Measurements from ENCODE around the gene CDKL4.

DNA sequence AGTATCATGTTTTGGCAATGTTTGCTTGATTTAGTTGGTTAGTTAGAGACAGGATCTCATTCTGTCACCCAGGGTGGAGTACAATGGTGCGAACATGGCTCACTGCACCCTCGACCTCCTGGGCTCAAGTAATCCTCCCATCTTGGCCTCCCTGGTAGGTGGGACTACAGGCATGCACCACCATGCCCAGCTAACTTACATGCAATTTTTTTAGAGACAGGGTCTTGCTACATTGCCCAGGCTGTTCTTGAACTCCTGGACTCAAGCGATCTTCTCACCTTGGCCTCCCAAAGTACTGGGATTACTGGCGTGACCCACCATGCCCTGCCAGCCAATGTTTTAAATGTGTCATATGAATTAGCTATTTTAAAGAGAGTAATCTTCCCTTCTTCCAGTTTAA lies 16.3 kb upstream of the CDKL4 start:
- TF ChIP-seq, protein P1, sequence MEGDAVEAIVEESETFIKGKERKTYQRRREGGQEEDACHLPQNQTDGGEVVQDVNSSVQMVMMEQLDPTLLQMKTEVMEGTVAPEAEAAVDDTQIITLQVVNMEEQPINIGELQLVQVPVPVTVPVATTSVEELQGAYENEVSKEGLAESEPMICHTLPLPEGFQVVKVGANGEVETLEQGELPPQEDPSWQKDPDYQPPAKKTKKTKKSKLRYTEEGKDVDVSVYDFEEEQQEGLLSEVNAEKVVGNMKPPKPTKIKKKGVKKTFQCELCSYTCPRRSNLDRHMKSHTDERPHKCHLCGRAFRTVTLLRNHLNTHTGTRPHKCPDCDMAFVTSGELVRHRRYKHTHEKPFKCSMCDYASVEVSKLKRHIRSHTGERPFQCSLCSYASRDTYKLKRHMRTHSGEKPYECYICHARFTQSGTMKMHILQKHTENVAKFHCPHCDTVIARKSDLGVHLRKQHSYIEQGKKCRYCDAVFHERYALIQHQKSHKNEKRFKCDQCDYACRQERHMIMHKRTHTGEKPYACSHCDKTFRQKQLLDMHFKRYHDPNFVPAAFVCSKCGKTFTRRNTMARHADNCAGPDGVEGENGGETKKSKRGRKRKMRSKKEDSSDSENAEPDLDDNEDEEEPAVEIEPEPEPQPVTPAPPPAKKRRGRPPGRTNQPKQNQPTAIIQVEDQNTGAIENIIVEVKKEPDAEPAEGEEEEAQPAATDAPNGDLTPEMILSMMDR (IDR thresholded peaks at IDR 0.05) = no peak
- no peak for TF ChIP-seq EP300 (IDR thresholded peaks at IDR 0.05)
- no peak for TF ChIP-seq POLR2A (IDR thresholded peaks at IDR 0.05)
